Measurements from ENCODE around the gene ZNF177.
"Not testable (repeated sequence)": the region's sequence is repeated elsewhere in the genome, so short reads cannot be mapped to it uniquely, and the experiment has no call there.

The ZNF177 gene

GRCh38 chr19:9362905-9363304 is at the start of gene ZNF177:
TSS of gene ZNF177 (plus strand) at chr19:9363013. CDS start at chr19:9378312, 15,299 bp downstream.
- DNase-seq: no peak

GRCh38 chr19:9313756-9314155 is 49.1 kb upstream of the ZNF177 start:
- no peak for DNase-seq

GRCh38 chr19:9321338-9321737 is 41.5 kb upstream of the ZNF177 start:
- DNase-seq: no peak

GRCh38 chr19:9321756-9322155 is 41.1 kb upstream of the ZNF177 start:
- not testable (repeated sequence) for DNase-seq

- DNase-seq: not testable (repeated sequence)
Observed at GRCh38 chr19:9322201-9322600, 40.6 kb upstream of the ZNF177 start.

GRCh38 chr19:9323557-9323918 is 39.3 kb upstream of the ZNF177 start:
- peak; percentile 84 for DNase-seq

GRCh38 chr19:9323919-9324583 is 38.8 kb upstream of the ZNF177 start, which contains the start of gene ZNF559:
TSS of gene ZNF559 (plus strand) at chr19:9324179. CDS start at chr19:9338550, 14,371 bp downstream.
- DNase-seq: peak; percentile 94

GRCh38 chr19:9324584-9324962 is 38.2 kb upstream of the ZNF177 start:
- DNase-seq: no peak

GRCh38 chr19:9329999-9330398 is 32.8 kb upstream of the ZNF177 start:
- DNase-seq: no peak

GRCh38 chr19:9342610-9343304 is 20.1 kb upstream of the ZNF177 start:
- DNase-seq: no peak

- no peak for DNase-seq
Observed at GRCh38 chr19:9345005-9345404, 17.8 kb upstream of the ZNF177 start.

GRCh38 chr19:9348253-9348652 is 14.6 kb upstream of the ZNF177 start:
- DNase-seq: no peak

GRCh38 chr19:9348671-9349070 is 14.1 kb upstream of the ZNF177 start:
- no peak for DNase-seq

- no peak for DNase-seq
Observed at GRCh38 chr19:9352505-9352904, 10.3 kb upstream of the ZNF177 start.

GRCh38 chr19:9353011-9353410 is 9.8 kb upstream of the ZNF177 start:
- DNase-seq: no peak

- DNase-seq: no peak
Observed at GRCh38 chr19:9354651-9355050, 8.2 kb upstream of the ZNF177 start.

GRCh38 chr19:9370738-9371619 is 8.2 kb downstream of the ZNF177 start:
- no peak for DNase-seq

- no peak for DNase-seq
Observed at GRCh38 chr19:9381361-9381785, 18.6 kb downstream of the ZNF177 start.

GRCh38 chr19:9406798-9407352 is 44.1 kb downstream of the ZNF177 start:
- DNase-seq: no peak

GRCh38 chr19:9407827-9408226 is 45.0 kb downstream of the ZNF177 start:
- no peak for DNase-seq

GRCh38 chr19:9413240-9413954 is 50.6 kb downstream of the ZNF177 start:
- DNase-seq: no peak

GRCh38 chr19:9427941-9428340 is 65.1 kb downstream of the ZNF177 start:
- DNase-seq: no peak

- no peak for DNase-seq
Observed at GRCh38 chr19:9430444-9430843, 67.6 kb downstream of the ZNF177 start.

Measured in NCI-H1105 treated with DMSO at 0.1 percent for 48 hours (cell line).